Choroid plexus epithelial cell (primary cell): ENCODE measurements around the gene RAP1A.

ENCODE experiments used
- DNase-seq: peaks from one replicate; pipeline ENCODE4 v3.0.0-alpha.2; 2010; ENCODE audit warnings: low read depth
- H3K4me3 ChIP-seq: 2 replicates; pipeline ENCODE4 v1.5.1; 2011; ENCODE audit warnings: low read depth, mild to moderate bottlenecking, control low read depth, low read length, moderate library complexity
- TF ChIP-seq, protein P1 (sequence below): conservative IDR thresholded peaks from 2 replicates; pipeline ENCODE4 v1.5.1; 2011; ENCODE audit warnings: low read depth, mild to moderate bottlenecking, control low read depth, inconsistent platforms, low read length, moderate library complexity

The RAP1A gene

DNA sequence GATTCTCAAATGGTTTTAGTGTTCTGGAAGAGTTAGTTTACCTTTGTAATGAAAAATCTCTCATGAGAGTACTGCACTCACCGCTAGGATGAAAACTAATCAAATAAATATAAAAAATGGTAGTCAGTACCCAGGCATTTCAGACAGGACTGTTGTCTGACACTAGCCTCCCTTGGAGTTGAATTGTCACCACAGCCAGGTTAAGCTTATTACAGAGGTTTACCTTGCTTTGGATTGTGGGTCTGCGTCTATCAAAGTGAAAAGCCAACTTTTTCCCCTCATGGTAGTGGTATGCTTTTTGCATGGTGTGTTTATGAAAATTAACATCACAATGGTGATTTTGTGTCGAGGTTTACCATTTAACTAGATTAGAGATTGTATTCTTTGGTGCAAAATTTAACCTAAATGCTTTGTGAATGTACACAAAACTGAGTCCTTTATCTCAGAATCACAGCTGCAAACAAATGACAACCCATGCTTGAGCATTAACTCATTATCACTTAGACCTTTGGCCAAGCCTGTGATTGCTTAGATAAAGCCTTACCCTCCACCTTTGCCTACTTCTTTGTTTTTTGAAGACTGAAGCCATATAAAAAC lies 20.1 kb downstream of the RAP1A start:
- DNase-seq, result no peak
- TF ChIP-seq, protein P1, sequence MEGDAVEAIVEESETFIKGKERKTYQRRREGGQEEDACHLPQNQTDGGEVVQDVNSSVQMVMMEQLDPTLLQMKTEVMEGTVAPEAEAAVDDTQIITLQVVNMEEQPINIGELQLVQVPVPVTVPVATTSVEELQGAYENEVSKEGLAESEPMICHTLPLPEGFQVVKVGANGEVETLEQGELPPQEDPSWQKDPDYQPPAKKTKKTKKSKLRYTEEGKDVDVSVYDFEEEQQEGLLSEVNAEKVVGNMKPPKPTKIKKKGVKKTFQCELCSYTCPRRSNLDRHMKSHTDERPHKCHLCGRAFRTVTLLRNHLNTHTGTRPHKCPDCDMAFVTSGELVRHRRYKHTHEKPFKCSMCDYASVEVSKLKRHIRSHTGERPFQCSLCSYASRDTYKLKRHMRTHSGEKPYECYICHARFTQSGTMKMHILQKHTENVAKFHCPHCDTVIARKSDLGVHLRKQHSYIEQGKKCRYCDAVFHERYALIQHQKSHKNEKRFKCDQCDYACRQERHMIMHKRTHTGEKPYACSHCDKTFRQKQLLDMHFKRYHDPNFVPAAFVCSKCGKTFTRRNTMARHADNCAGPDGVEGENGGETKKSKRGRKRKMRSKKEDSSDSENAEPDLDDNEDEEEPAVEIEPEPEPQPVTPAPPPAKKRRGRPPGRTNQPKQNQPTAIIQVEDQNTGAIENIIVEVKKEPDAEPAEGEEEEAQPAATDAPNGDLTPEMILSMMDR, result no peak
- H3K4me3 ChIP-seq, result no peak overlapping the region

DNA sequence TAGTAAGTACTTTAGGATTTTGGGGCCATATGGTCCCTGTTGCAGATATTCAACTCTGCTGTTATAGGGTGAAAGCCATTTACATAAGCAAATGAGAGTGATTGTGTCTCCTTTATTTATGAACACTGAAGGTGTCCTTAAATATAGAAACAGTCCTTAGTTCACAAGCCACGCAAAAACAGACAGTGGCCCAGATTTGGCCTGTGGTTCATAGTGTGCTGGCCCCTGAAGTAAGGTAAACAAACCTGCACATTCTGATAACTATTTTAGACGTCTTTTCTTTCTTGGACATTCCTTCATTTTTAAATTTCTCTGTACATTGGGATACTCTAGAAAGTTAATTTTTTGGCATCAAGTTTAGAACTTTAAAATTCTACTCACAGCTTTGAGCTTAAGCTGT lies 23.5 kb downstream of the RAP1A start:
- TF ChIP-seq, protein P1, result no peak
- no peak overlapping the region for H3K4me3 ChIP-seq
- no peak for DNase-seq

DNA sequence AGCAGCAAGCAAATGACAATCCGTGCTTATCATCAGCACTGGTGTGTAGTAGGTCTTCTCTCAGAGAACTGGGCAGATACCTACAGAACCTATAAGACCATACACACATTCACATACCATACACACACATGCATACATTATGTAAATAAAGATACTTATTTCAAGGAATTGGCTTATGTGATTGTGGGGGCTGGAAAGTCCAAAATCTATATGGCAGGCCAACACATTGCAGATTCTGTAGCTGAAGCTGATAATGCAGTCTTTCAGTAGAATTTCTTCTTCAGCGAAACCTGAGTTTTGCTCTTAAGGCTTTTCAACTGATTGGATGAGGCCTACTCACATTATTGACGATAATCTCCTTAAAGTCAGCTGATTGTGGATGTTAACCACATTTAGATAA lies 24.1 kb downstream of the RAP1A start:
- no peak overlapping the region for H3K4me3 ChIP-seq
- TF ChIP-seq, protein P1, result no peak
- no peak for DNase-seq

DNA sequence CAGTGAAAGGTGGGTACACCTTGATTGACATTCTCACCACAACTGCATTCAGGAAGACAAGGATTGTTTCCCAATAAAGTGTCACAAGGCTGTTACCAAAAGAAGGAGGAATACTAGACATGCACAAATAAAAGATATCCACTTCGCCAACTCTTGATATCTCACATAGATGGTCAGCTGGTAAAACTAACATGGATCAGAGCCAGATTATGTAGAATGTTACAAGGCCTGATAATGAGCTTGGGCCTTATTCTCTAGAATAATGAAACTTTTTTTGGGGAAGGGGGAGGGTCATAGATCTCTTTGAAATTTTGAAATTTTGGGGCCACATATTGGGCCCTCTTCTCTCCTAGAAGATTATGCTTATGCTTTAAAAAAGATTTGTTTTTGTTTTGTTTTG lies 24.9 kb downstream of the RAP1A start:
- DNase-seq, result no peak
- TF ChIP-seq, protein P1, result no peak
- no peak overlapping the region for H3K4me3 ChIP-seq

DNA sequence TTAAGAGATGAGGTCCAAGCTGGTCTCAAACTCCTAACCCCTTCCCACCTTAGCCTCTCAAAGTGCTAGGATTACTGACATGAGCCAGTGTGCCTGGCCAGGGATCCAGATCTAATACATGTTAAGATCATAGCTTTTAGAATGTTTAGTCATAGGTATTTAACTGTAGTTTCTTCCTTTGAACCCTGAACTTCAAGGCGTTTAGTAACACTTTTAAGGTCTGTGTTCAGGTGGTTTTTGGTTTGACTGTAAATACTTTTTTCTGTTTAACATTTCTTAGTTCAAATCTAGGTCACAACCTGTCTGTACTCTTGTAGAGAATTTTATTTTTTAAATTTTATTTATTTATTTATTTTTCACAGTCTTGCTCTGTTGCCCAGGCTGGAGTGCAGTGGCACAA lies 28.1 kb downstream of the RAP1A start:
- DNase-seq, result no peak
- H3K4me3 ChIP-seq, result no peak overlapping the region
- TF ChIP-seq, protein P1, result no peak

DNA sequence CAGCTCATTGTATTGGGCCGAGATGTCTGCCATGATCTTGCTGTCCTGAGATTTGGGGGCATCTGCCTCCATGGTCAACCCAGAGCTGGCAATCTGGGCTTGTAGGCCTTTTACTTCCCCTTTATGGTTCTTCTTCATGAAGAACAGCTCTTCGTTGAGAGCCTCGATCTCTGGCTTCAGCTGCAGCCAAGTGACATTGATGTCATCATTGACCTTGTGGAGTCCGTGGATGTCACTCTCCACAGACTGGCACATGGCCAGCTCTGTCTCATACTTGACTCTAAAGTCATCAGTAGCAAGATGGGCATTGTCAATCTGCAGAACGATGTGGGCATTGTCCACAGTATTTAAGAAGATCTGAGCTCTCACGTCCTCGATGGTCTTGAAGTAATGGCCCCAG lies 29.2 kb downstream of the RAP1A start:
- no peak overlapping the region for H3K4me3 ChIP-seq
- DNase-seq, result no peak
- TF ChIP-seq, protein P1, result no peak

DNA sequence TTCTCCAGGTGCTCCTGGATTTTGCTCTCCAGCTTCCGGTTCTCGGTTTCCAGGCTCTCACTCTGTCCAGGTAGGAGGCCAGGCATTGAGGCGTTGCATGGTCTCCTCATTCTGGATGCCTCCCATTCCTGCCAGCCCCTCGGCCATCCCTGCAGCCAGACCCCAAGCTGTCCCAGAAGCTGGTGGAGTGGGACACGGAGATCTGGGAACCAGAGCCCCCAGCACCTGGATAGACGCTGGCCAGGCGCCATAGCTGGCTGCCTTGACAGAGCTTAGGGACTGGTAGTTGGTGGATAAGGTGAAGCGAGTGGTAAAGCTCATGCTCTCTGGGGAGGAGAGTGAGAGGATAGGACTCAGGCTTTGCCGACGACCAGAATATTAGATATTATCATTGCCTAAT lies 29.6 kb downstream of the RAP1A start:
- H3K4me3 ChIP-seq, result no peak overlapping the region
- no peak for DNase-seq
- TF ChIP-seq, protein P1, result no peak
